Lung (tissue), 12 donors: ENCODE data around the gene TOM1L2. TPM values are rescaled to one million over a fixed set of nuclear protein-coding genes. Genes with fewer than 3 reads are reported as not detected.

ENCODE experiments used
- ATAC-seq: fragments of 200-7000 bp; cut with Tn5 transposase; one replicate; pipeline ENCODE4 v1.9.1; 2020; ENCODE audit warnings: moderate number of reproducible peaks; ENCODE audit not compliant: insufficient read depth, low FRiP score
- DNase-seq, 3 donors: peaks; one replicate each; pipeline ENCODE4 v3.0.0-alpha.2; 2013 to 2017
- H3K27ac ChIP-seq, 2 donors: one replicate each; pipeline ENCODE4 v1.5.1; 2013; ENCODE audit warnings: mild to moderate bottlenecking in 2 of 2, moderate library complexity in 2 of 2, control low read depth in 1 of 2, inconsistent platforms in 1 of 2, low read depth in 1 of 2, low read length in 1 of 2
- H3K27me3 ChIP-seq, 3 donors: one replicate each; pipeline ENCODE4 v1.5.1; 2013; ENCODE audit warnings: low read length in 2 of 3; ENCODE audit not compliant: control insufficient read depth in 3 of 3, insufficient read depth in 3 of 3
- H3K36me3 ChIP-seq, 4 donors: one replicate each; pipeline ENCODE4 v1.5.1; 2013; ENCODE audit warnings: low read length in 4 of 4, mild to moderate bottlenecking in 1 of 4, moderate library complexity in 1 of 4; ENCODE audit not compliant: control insufficient read depth in 4 of 4, insufficient read depth in 4 of 4
- H3K4me1 ChIP-seq, 5 donors: one replicate each; pipeline ENCODE4 v1.5.1; 2013; ENCODE audit warnings: low read length in 5 of 5, mild to moderate bottlenecking in 2 of 5, moderate library complexity in 1 of 5; ENCODE audit not compliant: control insufficient read depth in 5 of 5, insufficient read depth in 5 of 5
- H3K4me3 ChIP-seq: one replicate; pipeline ENCODE4 v1.5.1; 2013; ENCODE audit warnings: mild to moderate bottlenecking, control low read depth, moderate library complexity
- H3K9ac ChIP-seq, 2 donors: one replicate each; pipeline ENCODE4 v1.5.1; 2013; ENCODE audit warnings: low read length in 2 of 2, control low read depth in 1 of 2; ENCODE audit not compliant: insufficient read depth in 1 of 2
- H3K9me3 ChIP-seq, 4 donors: one replicate each; pipeline ENCODE4 v1.5.1; 2013; ENCODE audit warnings: low read length in 3 of 4, mild to moderate bottlenecking in 1 of 4, moderate library complexity in 1 of 4; ENCODE audit not compliant: control insufficient read depth in 4 of 4, insufficient read depth in 3 of 4
- CTCF ChIP-seq: IDR thresholded peaks from 2 replicates; pipeline ENCODE4 v1.5.1; 2012; ENCODE audit warnings: mild to moderate bottlenecking; ENCODE audit errors: control extremely low read depth, extremely low read depth
- WGBS, 2 donors: extraction: QIAGEN DNeasy Blood & Tissue Kit; methylation state at CpG; one replicate each; pipeline ENCODE4 v1.1.7; 2013; 5-methylcytosine and 5-hydroxymethylcytosine counted together
- polyA plus RNA-seq, 2 donors: library from polyadenylated mRNA; stranded (reverse); fragments of 200-250 nt; gene quantifications; one replicate each; pipeline ENCODE4 v1.2.1, GENCODE V29; 2013
- total RNA-seq, 2 donors: library from RNA; depleted of rRNA in 1 of 2; stranded (reverse); fragments of >200 nt in 1 of 2; gene quantifications; one replicate each; pipeline ENCODE4 v1.2.1, GENCODE V29; 2014 to 2021
- donor health status: control.
- donor health status: control.
- donor health status: Bipolar disorder and iron deficiency.
- donor health status: healthy.
- donor health status: DM: yes; HTN: yes; CAD: no.

The TOM1L2 gene
- total and polyA plus RNA-seq, 4 donors: 21.5 to 56.5 (median 35.8) TPM

- Histone ChIP-seq H3K4me3 (no peak overlapping the region), H3K27me3 (no peaks in the 10 kb centered on the region), H3K4me1 (peaks cover 0 to 59% (median 25%) of the 10 kb centered on the region in 5 donors), H3K9me3 (no peaks in the 10 kb centered on the region), H3K9ac (no peak overlapping the region), H3K36me3 (no peaks in the 10 kb centered on the region), H3K27ac (peak overlapping the region; percentile 52 to 84)
- TF ChIP-seq CTCF: no peak
- DNase-seq: no peak
- no peak for ATAC-seq
- 60 to 67% methylated on average over 3 of the region's 3 CpGs for WGBS, 2 donors
These were observed 28.8 kb downstream of the TOM1L2 start for GRCh38 chr17:17943281-17943984.

- DNase-seq: peak in 2 of 3 donors; percentile 36 to 54
- no peaks in the 10 kb centered on the region for H3K36me3 ChIP-seq
These were observed 29.4 kb downstream of the TOM1L2 start for GRCh38 chr17:17942846-17943245.

GRCh38 chr17:17941015-17941414 lies 31.2 kb downstream of the TOM1L2 start:
- ATAC-seq (no peak), DNase-seq (no peak)
- Histone ChIP-seq H3K36me3 (no peaks in the 10 kb centered on the region), H3K27ac (peak overlapping the region; percentile 24 to 26), H3K9ac (no peak overlapping the region), H3K4me1 (peaks cover 0 to 55% (median 30%) of the 10 kb centered on the region in 5 donors), H3K27me3 (no peaks in the 10 kb centered on the region), H3K4me3 (no peak overlapping the region), H3K9me3 (no peaks in the 10 kb centered on the region)
- WGBS, 2 donors: 42 to 55% methylated on average over 5 of the region's 5 CpGs
- no peak for TF ChIP-seq CTCF

More at GRCh38 chr17:17942846-17943245, 29.4 kb downstream of the TOM1L2 start:
- no peak overlapping the region for H3K4me3 ChIP-seq
- no peaks in the 10 kb centered on the region for H3K27me3 ChIP-seq
- no peaks in the 10 kb centered on the region for H3K9me3 ChIP-seq
- ATAC-seq: peak; percentile 62
- no peak overlapping the region for H3K9ac ChIP-seq
- H3K27ac ChIP-seq: peak overlapping the region in 1 of 2 donors; percentile 72
- peaks cover 0 to 56% (median 25%) of the 10 kb centered on the region in 5 donors for H3K4me1 ChIP-seq
- no peak for TF ChIP-seq CTCF
